HEK293T (cell line): Measurements from ENCODE around the gene C20orf202.
"Not testable (repeated sequence)": the region's sequence is repeated elsewhere in the genome, so short reads cannot be mapped to it uniquely, and the experiment has no call there.

Experiments
- CTCF ChIA-PET: fragments of 350-600 bp; formaldehyde crosslinking; extraction: SDS; loops from one replicate; lab custom pipeline; 2021; ENCODE audit warnings: antibody characterized with exemption, inconsistent platforms; lab: Yijun Ruan, JAX
- POLR2A ChIA-PET: fragments of 350-600 bp; formaldehyde crosslinking; extraction: SDS; loops from one replicate; lab custom pipeline; 2020; ENCODE audit warnings: antibody characterized with exemption, inconsistent platforms; lab: Yijun Ruan, JAX
- DNase-seq: peaks from one replicate; pipeline ENCODE4 v3.0.0; 2012; ENCODE audit warnings: mixed read lengths; ENCODE audit errors: extremely low spot score
- ARNT ChIP-seq: fragments of 450-650 bp; IDR thresholded peaks from 2 replicates; pipeline ENCODE4 v1.6.1; 2017; ENCODE audit warnings: mild to moderate bottlenecking
- BHLHE40 ChIP-seq: fragments of 450-650 bp; IDR thresholded peaks from 2 replicates; pipeline ENCODE4 v1.6.1; 2016; ENCODE audit warnings: mild to moderate bottlenecking, moderate library complexity, borderline replicate concordance
- CTBP1 ChIP-seq: fragments of 450-650 bp; IDR thresholded peaks from 2 replicates; pipeline ENCODE4 v1.6.1; 2016; ENCODE audit warnings: borderline replicate concordance
- ELF4 ChIP-seq: fragments of 450-650 bp; IDR thresholded peaks from 2 replicates; pipeline ENCODE4 v1.6.1; 2017; ENCODE audit warnings: antibody characterized with exemption
- FOXA1 ChIP-seq: fragments of 450-650 bp; IDR thresholded peaks from 2 replicates; pipeline ENCODE4 v1.6.1; 2016; ENCODE audit warnings: mild to moderate bottlenecking
- FOXK2 ChIP-seq: fragments of 450-650 bp; IDR thresholded peaks from 2 replicates; pipeline ENCODE4 v1.6.1; 2016; ENCODE audit warnings: mild to moderate bottlenecking
- FOXM1 ChIP-seq: fragments of 450-650 bp; IDR thresholded peaks from 2 replicates; pipeline ENCODE4 v1.6.1; 2017; ENCODE audit warnings: mild to moderate bottlenecking, borderline replicate concordance
- HDGF ChIP-seq: fragments of 450-650 bp; IDR thresholded peaks from 2 replicates; pipeline ENCODE4 v1.6.1; 2017; ENCODE audit warnings: antibody characterized with exemption, borderline replicate concordance
- L3MBTL2 ChIP-seq: fragments of 450-650 bp; conservative IDR thresholded peaks from 2 replicates; pipeline ENCODE4 v1.6.1; 2016; ENCODE audit warnings: mild to moderate bottlenecking
- LEF1 ChIP-seq: fragments of 450-650 bp; IDR thresholded peaks from 2 replicates; pipeline ENCODE4 v1.6.1; 2017; ENCODE audit warnings: mild to moderate bottlenecking, borderline replicate concordance
- NFRKB ChIP-seq: fragments of 450-650 bp; IDR thresholded peaks from 2 replicates; pipeline ENCODE4 v1.6.1; 2016; ENCODE audit warnings: mild to moderate bottlenecking, moderate library complexity
- PKNOX1 ChIP-seq: fragments of 450-650 bp; IDR thresholded peaks from 2 replicates; pipeline ENCODE4 v1.6.1; 2016
- SP1 ChIP-seq: fragments of 450-650 bp; IDR thresholded peaks from 2 replicates; pipeline ENCODE4 v1.6.1; 2017
- SUZ12 ChIP-seq: fragments of 450-650 bp; IDR thresholded peaks from 2 replicates; pipeline ENCODE4 v1.6.1; 2016; ENCODE audit warnings: mild to moderate bottlenecking
- TARDBP ChIP-seq: fragments of 450-650 bp; IDR thresholded peaks from 2 replicates; pipeline ENCODE4 v1.6.1; 2016
- ZNF384 ChIP-seq: fragments of 450-650 bp; IDR thresholded peaks from 2 replicates; pipeline ENCODE4 v1.6.1; 2016

The C20orf202 gene

DNA sequence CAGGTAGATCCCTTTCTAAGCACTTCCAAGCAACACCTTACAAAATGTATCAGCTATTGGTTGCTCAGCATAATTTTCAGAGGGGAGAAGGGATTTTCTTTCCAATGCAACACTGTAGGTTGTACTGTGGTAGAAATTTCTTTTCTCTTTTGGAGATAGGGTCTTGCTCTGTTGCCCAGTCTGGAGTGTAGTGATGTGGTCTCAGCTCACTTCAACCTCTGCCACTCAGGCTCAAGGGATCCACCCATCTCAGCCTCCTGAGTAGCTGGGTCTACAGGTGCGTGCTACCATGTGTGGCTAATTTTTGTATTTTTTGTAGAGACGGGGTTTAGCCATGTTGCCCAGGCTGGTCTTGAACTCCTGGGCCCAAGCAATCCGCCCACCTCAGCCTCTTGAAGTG lies 38.8 kb downstream of the C20orf202 start:
- POLR2A ChIA-PET, result no interaction called here
- CTCF ChIA-PET, result no interaction called here
- TF ChIP-seq ZNF384, result no peak
- TF ChIP-seq CTBP1, result no peak
- no peak for TF ChIP-seq ARNT
- TF ChIP-seq PKNOX1, result no peak
- TF ChIP-seq L3MBTL2, result no peak
- no peak for TF ChIP-seq HDGF
- TF ChIP-seq FOXK2, result no peak
- TF ChIP-seq TARDBP, result no peak
- no peak for TF ChIP-seq NFRKB
- TF ChIP-seq SP1, result no peak
- no peak for TF ChIP-seq ELF4
- no peak for TF ChIP-seq FOXA1
- TF ChIP-seq FOXM1, result no peak
- no peak for TF ChIP-seq SUZ12
- TF ChIP-seq LEF1, result no peak
- DNase-seq, result no peak

- no peak for TF ChIP-seq HDGF
- TF ChIP-seq SP1, result no peak
- no peak for TF ChIP-seq NFRKB
- no peak for TF ChIP-seq BHLHE40
- no peak for TF ChIP-seq LEF1
- no peak for TF ChIP-seq FOXA1
- TF ChIP-seq SUZ12, result no peak
- TF ChIP-seq TARDBP, result no peak
- TF ChIP-seq CTBP1, result no peak
- no peak for TF ChIP-seq FOXK2
- no peak for TF ChIP-seq ARNT
- TF ChIP-seq ELF4, result no peak
- TF ChIP-seq PKNOX1, result no peak
- no peak for TF ChIP-seq FOXM1
- no peak for TF ChIP-seq L3MBTL2
- DNase-seq, result no peak
- ChIA-PET POLR2A (no interaction called here), CTCF (no interaction called here)
Measured at GRCh38 chr20:1242530-1242929, 39.3 kb downstream of the C20orf202 start.

DNA sequence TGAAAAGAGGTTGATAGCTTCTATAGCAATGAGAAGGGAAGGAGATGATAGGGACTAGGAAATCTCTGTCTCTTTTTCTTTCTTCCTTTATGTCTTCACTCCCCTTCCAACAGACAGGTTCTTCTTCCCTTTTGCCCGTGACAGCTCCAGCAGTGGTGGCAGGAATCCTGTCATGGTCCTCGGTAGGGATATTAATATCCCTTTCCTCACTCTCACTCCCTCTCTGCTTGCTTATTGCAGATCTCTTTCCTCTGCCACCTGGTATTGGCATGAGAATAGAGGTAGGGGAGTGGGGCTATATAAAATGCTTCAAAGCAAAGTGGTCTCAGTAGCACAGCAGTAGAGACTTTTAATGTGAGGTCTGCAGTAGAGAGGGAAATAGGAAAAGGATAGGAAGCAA lies 42.3 kb downstream of the C20orf202 start:
- ChIA-PET POLR2A (no interaction called here), CTCF (no interaction called here)
- TF ChIP-seq FOXM1, result no peak
- TF ChIP-seq LEF1, result no peak
- no peak for TF ChIP-seq SP1
- no peak for TF ChIP-seq ARNT
- no peak for TF ChIP-seq NFRKB
- no peak for TF ChIP-seq ZNF384
- no peak for TF ChIP-seq CTBP1
- TF ChIP-seq BHLHE40, result no peak
- TF ChIP-seq PKNOX1, result no peak
- DNase-seq, result no peak

DNA sequence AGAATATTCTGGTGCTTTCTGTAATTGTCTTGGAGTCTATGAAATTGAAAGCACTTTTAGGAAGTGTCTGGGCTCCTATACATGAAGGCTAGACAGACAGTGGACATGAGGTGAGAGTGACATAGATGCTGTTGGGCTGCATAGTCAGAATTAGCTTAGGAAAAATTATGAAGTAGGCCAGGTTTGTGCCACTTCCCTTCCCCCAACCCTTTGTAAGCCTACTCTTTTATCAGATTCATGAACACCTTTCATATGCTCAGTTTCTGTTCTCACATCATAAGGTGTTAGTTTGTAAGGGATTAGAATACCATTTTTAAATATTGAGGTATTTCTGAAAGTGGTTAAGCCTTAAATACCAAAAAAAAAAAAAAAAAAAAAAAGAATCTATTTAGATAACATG lies 44.4 kb downstream of the C20orf202 start:
- no peak for DNase-seq
- no peak for TF ChIP-seq PKNOX1
- no peak for TF ChIP-seq FOXA1
- TF ChIP-seq SUZ12, result no peak
- TF ChIP-seq SP1, result no peak
- TF ChIP-seq NFRKB, result no peak
- no peak for TF ChIP-seq FOXM1
- no peak for TF ChIP-seq FOXK2
- no peak for TF ChIP-seq HDGF
- TF ChIP-seq LEF1, result no peak
- no peak for TF ChIP-seq CTBP1
- no peak for TF ChIP-seq ARNT
- TF ChIP-seq ELF4, result no peak
- no peak for TF ChIP-seq BHLHE40
- CTCF ChIA-PET, result no interaction called here
- POLR2A ChIA-PET, result no interaction called here

GRCh38 chr20:1250282-1250681 lies 47.0 kb downstream of the C20orf202 start:
- POLR2A ChIA-PET, CTCF ChIA-PET: not testable (repeated sequence)

GRCh38 chr20:1252416-1252815 lies 49.2 kb downstream of the C20orf202 start:
- CTCF ChIA-PET, result no interaction called here
- TF ChIP-seq L3MBTL2, result no peak
- POLR2A ChIA-PET, result no interaction called here

More at GRCh38 chr20:1250282-1250681, 47.0 kb downstream of the C20orf202 start:
- DNase-seq, result not testable (repeated sequence)

DNA sequence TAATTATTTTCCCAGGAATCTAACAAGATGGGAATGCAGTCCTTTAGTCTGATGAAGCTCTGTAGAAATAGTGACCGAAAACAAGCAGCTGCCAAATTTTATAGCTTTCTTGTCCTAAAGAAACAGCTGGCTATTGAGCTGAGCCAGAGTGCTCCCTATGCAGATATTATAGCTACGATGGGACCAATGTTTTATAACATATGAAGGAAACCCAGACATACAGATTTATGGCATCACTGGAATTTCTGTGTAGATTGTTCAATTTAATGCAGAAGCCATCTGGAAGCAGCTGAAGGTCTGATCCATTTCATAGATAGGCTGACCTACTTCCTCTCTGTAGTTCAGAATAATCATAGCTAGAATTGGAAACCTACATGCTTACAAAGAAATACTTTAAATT lies 51.0 kb downstream of the C20orf202 start:
- POLR2A ChIA-PET, result no interaction called here
- no peak for DNase-seq
- TF ChIP-seq ZNF384 (no peak), FOXK2 (no peak), ELF4 (no peak), LEF1 (no peak), BHLHE40 (no peak), SP1 (no peak), NFRKB (no peak), ARNT (no peak), SUZ12 (no peak), TARDBP (no peak), HDGF (no peak), FOXM1 (no peak), PKNOX1 (no peak), FOXA1 (no peak), CTBP1 (no peak)
- CTCF ChIA-PET, result no interaction called here

More at GRCh38 chr20:1252416-1252815, 49.2 kb downstream of the C20orf202 start:
- DNase-seq, result no peak
